Amygdala (tissue), 56 donors: Measurements from ENCODE around the gene TMEM254.
"Not testable (repeated sequence)": the region's sequence is repeated elsewhere in the genome, so short reads cannot be mapped to it uniquely, and the experiment has no call there.

Source experiments
- DNase-seq, 56 donors: peaks; one replicate each; lab custom pipeline; 2025; lab: John Stamatoyannopoulos, UW

The TMEM254 gene

GRCh38 chr10:80072584-80072983 is 5.9 kb upstream of the TMEM254 start:
- DNase-seq = no peak

- no peak for DNase-seq
These were observed 2.7 kb upstream of the TMEM254 start for GRCh38 chr10:80075781-80076180.

- DNase-seq = no peak
These were observed 507 bp upstream of the TMEM254 start for GRCh38 chr10:80077869-80078447.

- no peak for DNase-seq
These were observed 851 bp downstream of the TMEM254 start for GRCh38 chr10:80079312-80079719.

- no peak for DNase-seq
These were observed 2.6 kb downstream of the TMEM254 start for GRCh38 chr10:80081026-80081425.

GRCh38 chr10:80081801-80082750 is 3.6 kb downstream of the TMEM254 start:
- DNase-seq = no peak

GRCh38 chr10:80090121-80090520 is 11.7 kb downstream of the TMEM254 start:
- no peak for DNase-seq

- no peak for DNase-seq
These were observed 15.8 kb downstream of the TMEM254 start for GRCh38 chr10:80094231-80094630.

GRCh38 chr10:80098272-80098671 is 19.8 kb downstream of the TMEM254 start:
- DNase-seq = not testable (repeated sequence)

- DNase-seq = not testable (repeated sequence)
These were observed 20.8 kb downstream of the TMEM254 start for GRCh38 chr10:80099295-80099694.

GRCh38 chr10:80100116-80100515 is 21.7 kb downstream of the TMEM254 start:
- DNase-seq = no peak

- no peak for DNase-seq
These were observed 22.6 kb downstream of the TMEM254 start for GRCh38 chr10:80100861-80101695.

- DNase-seq = no peak
These were observed 25.8 kb downstream of the TMEM254 start for GRCh38 chr10:80104066-80104926.

- DNase-seq = no peak
These were observed 30.2 kb downstream of the TMEM254 start for GRCh38 chr10:80108576-80109239.

GRCh38 chr10:80110986-80111385 is 32.5 kb downstream of the TMEM254 start:
- no peak for DNase-seq

- no peak for DNase-seq
These were observed 40.2 kb downstream of the TMEM254 start for GRCh38 chr10:80118669-80119068.

- DNase-seq = no peak
These were observed 43.7 kb downstream of the TMEM254 start for GRCh38 chr10:80122110-80122710.

GRCh38 chr10:80122746-80123145 is 44.3 kb downstream of the TMEM254 start:
- no peak for DNase-seq

- DNase-seq = no peak
These were observed 48.4 kb downstream of the TMEM254 start for GRCh38 chr10:80126876-80127275.
